WTC11 (cell line): ENCODE results near the gene RGS6.

Source experiments
- ATF6 ChIP-seq: sonication (generic); formaldehyde crosslinking; IDR thresholded peaks from 2 replicates; pipeline ENCODE4 v1.8.1; 2023; ENCODE audit warnings: mild to moderate bottlenecking, missing genetic modification reagents
- CTCF ChIP-seq: fragments of 200-600 bp; IDR thresholded peaks from 2 replicates; pipeline ENCODE4 v1.8.0; 2022; ENCODE audit warnings: antibody characterized with exemption
- MAX ChIP-seq: sonication (generic); formaldehyde crosslinking; IDR thresholded peaks from 2 replicates; pipeline ENCODE4 v1.8.0; 2022; ENCODE audit warnings: mild to moderate bottlenecking, missing genetic modification reagents
- USF2 ChIP-seq: sonication (generic); formaldehyde crosslinking; IDR thresholded peaks from 2 replicates; pipeline ENCODE4 v1.8.1; 2023; ENCODE audit warnings: mild to moderate bottlenecking, missing genetic modification reagents, moderate library complexity
- ZNF317 ChIP-seq: sonication (generic); formaldehyde crosslinking; IDR thresholded peaks from 2 replicates; pipeline ENCODE4 v1.8.1; 2023; ENCODE audit warnings: low read depth, mild to moderate bottlenecking, moderate library complexity, missing genetic modification reagents, borderline replicate concordance

- no peak for TF ChIP-seq USF2 (CRISPR knock-in tag)
- no peak for TF ChIP-seq MAX (CRISPR knock-in tag)
- TF ChIP-seq ATF6, result no peak
- no peak for TF ChIP-seq CTCF
- no peak for TF ChIP-seq ZNF317 (CRISPR knock-in tag)
These were observed 322.8 kb downstream of the RGS6 start for GRCh38 chr14:72254937-72255472.
